Measurements from ENCODE around the gene UVRAG.

GRCh38 chr11:75831915-75832502 lies 17.0 kb downstream of the UVRAG start:
- TF ChIP-seq EZH2 (optimal IDR thresholded peaks at IDR 0.05; ENCODE audit: low read depth, low read length) (no peak), CTCF (IDR thresholded peaks at IDR 0.05; ENCODE audit: low read length) (no peak)
